ENCODE results near the gene HMBS. TPM values are rescaled to one million over a fixed set of nuclear protein-coding genes. Genes with fewer than 3 reads are reported as not detected.
"Not testable (repeated sequence)": the region's sequence is repeated elsewhere in the genome, so short reads cannot be mapped to it uniquely, and the experiment has no call there.

The HMBS gene
- total RNA-seq, 1 experiment from 2014 or later = 94.9 TPM

GRCh38 chr11:119130662-119131061 lies 46.0 kb downstream of the HMBS start:
- Mint-ChIP-seq H3K36me3 (ENCODE audit: insufficient read depth, unreplicated experiment) (peaks cover 60% of the 10 kb centered on the region), H3K9me3 (ENCODE audit: unreplicated experiment) (no peaks in the 10 kb centered on the region), H3K4me1 (ENCODE audit: low read depth, unreplicated experiment) (peaks cover 7% of the 10 kb centered on the region), H3K4me3 (ENCODE audit: unreplicated experiment) (no peak overlapping the region), H3K27ac (ENCODE audit: unreplicated experiment) (no peak overlapping the region), H3K27me3 (ENCODE audit: insufficient read depth, unreplicated experiment) (no peaks in the 10 kb centered on the region)
- CTCF ChIA-PET = no interaction called here
- POLR2A ChIA-PET = no interaction called here
- no peaks in the 10 kb centered on the region for H3K27me3 ChIP-seq (replicated peaks; ENCODE audit: control insufficient read depth, insufficient read depth, low read length)
- TF ChIP-seq CTCF (IDR thresholded peaks at IDR 0.05; ENCODE audit: insufficient read depth in 1 of 2, low read depth in 1 of 2, low read length in 1 of 2, severe bottlenecking in 1 of 2, unreplicated experiment in 1 of 2) = no peak
- DNase-seq = no peak
- H3K36me3 ChIP-seq (ENCODE audit: control insufficient read depth, insufficient read depth, low read length) = peaks cover 14% of the 10 kb centered on the region
- no peak overlapping the region for H3K4me3 ChIP-seq (ENCODE audit: low read depth, low read length)
- peaks cover 3% of the 10 kb centered on the region for H3K4me1 ChIP-seq
- no TSS peak for BruUV-seq (replicated peaks)
- no peaks in the 10 kb centered on the region for H3K9me3 ChIP-seq
- intact Hi-C loops (cut with micrococcal nuclease; ENCODE audit: unreplicated experiment) = no loop called here

GRCh38 chr11:119134389-119134978 lies 49.8 kb downstream of the HMBS start:
- peaks cover 35% of the 10 kb centered on the region for H3K36me3 Mint-ChIP-seq (ENCODE audit: insufficient read depth, unreplicated experiment)
- CTCF ChIA-PET = interaction anchor here (0.7 to 0.9 kb wide), 2 partner anchors 13 to 40 kb away, joined by 3 read pairs; partner anchors contain the start of gene HINFP
- no peaks in the 10 kb centered on the region for H3K4me1 Mint-ChIP-seq (ENCODE audit: low read depth, unreplicated experiment)
- no peak overlapping the region for H3K27ac Mint-ChIP-seq (ENCODE audit: unreplicated experiment)
- BruUV-seq (replicated peaks) = no TSS peak
- H3K27me3 Mint-ChIP-seq (ENCODE audit: insufficient read depth, unreplicated experiment) = no peaks in the 10 kb centered on the region
- H3K4me1 ChIP-seq = no peaks in the 10 kb centered on the region
- DNase-seq = peak in 1 of 2 experiments; percentile 47
- POLR2A ChIA-PET = interaction anchor here (1.9 kb wide), 1 partner anchor 13 kb away, joined by 6 read pairs; the partner anchor contains the start of gene HINFP
- no peaks in the 10 kb centered on the region for H3K27me3 ChIP-seq (replicated peaks; ENCODE audit: control insufficient read depth, insufficient read depth, low read length)
- H3K9me3 ChIP-seq = no peaks in the 10 kb centered on the region
- H3K4me3 Mint-ChIP-seq (ENCODE audit: unreplicated experiment) = no peak overlapping the region
- H3K4me3 ChIP-seq (ENCODE audit: low read depth, low read length) = no peak overlapping the region
- peaks cover 11% of the 10 kb centered on the region for H3K36me3 ChIP-seq (ENCODE audit: control insufficient read depth, insufficient read depth, low read length)
- TF ChIP-seq CTCF (IDR thresholded peaks at IDR 0.05; ENCODE audit: insufficient read depth in 1 of 2, low read depth in 1 of 2, low read length in 1 of 2, severe bottlenecking in 1 of 2, unreplicated experiment in 1 of 2) = peak; percentile 74
- no peaks in the 10 kb centered on the region for H3K9me3 Mint-ChIP-seq (ENCODE audit: unreplicated experiment)
- intact Hi-C loops (cut with micrococcal nuclease; ENCODE audit: unreplicated experiment) = no loop called here

- intact Hi-C loops (cut with micrococcal nuclease; ENCODE audit: unreplicated experiment); H3K4me1 ChIP-seq; H3K4me3 ChIP-seq (ENCODE audit: low read depth, low read length); H3K4me3 Mint-ChIP-seq (ENCODE audit: unreplicated experiment); DNase-seq; H3K36me3 ChIP-seq (ENCODE audit: control insufficient read depth, insufficient read depth, low read length); POLR2A ChIA-PET; H3K27ac Mint-ChIP-seq (ENCODE audit: unreplicated experiment); H3K4me1 Mint-ChIP-seq (ENCODE audit: low read depth, unreplicated experiment); H3K9me3 Mint-ChIP-seq (ENCODE audit: unreplicated experiment); H3K27me3 ChIP-seq (replicated peaks; ENCODE audit: control insufficient read depth, insufficient read depth, low read length); H3K36me3 Mint-ChIP-seq (ENCODE audit: insufficient read depth, unreplicated experiment); BruUV-seq (replicated peaks); H3K27me3 Mint-ChIP-seq (ENCODE audit: insufficient read depth, unreplicated experiment); H3K9me3 ChIP-seq: not testable (repeated sequence)
- CTCF ChIA-PET = interaction anchor here (0.6 kb wide), 1 partner anchor 583 kb away, joined by 7 read pairs; no protein-coding TSS in a partner anchor
Observed at GRCh38 chr11:119139276-119139675, 54.6 kb downstream of the HMBS start.

Other genes starting within 250 kb of the HMBS start
- gene CXCR5, start 201.0 kb upstream of the HMBS start, total RNA-seq (2022) = not detected in 2 replicates
- 186 and 203 TPM in 2 replicates for gene BCL9L, start 159.0 kb upstream of the HMBS start, total RNA-seq (2022)
- 1.8 and 3.5 TPM in 2 replicates for gene UPK2, start 128.6 kb upstream of the HMBS start, total RNA-seq (2022)
- gene FOXR1, start 113.1 kb upstream of the HMBS start, total RNA-seq (2022) = not detected in 2 replicates
- gene CENATAC, start 86.7 kb upstream of the HMBS start, total RNA-seq (2022) = 185 and 194 TPM in 2 replicates
- 1,811 and 1,967 TPM in 2 replicates for gene RPS25, start 66.5 kb upstream of the HMBS start, total RNA-seq (2022)
- gene TRAPPC4, start 66.1 kb upstream of the HMBS start, total RNA-seq (2022) = 118 and 126 TPM in 2 replicates
- gene SLC37A4, start 54.0 kb upstream of the HMBS start, total RNA-seq (2022) = 97.8 and 108 TPM in 2 replicates
- 306 and 366 TPM in 2 replicates for gene HYOU1, start 27.7 kb upstream of the HMBS start, total RNA-seq (2022)
- gene VPS11, start 17.1 kb upstream of the HMBS start, total RNA-seq (2022) = 43.2 and 47.7 TPM in 2 replicates
- 117 and 119 TPM in 2 replicates for gene DPAGT1, start 17.0 kb downstream of the HMBS start, total RNA-seq (2022)
- 14.7 and 15.4 TPM in 2 replicates for gene C2CD2L, start 22.5 kb downstream of the HMBS start, total RNA-seq (2022)
- 61.6 and 65.2 TPM in 2 replicates for gene HINFP, start 36.7 kb downstream of the HMBS start, total RNA-seq (2022)
- gene ABCG4, start 64.2 kb downstream of the HMBS start, total RNA-seq (2022) = 0.18 TPM in 1 of 2 replicates, not detected in the other
- gene NLRX1, start 83.8 kb downstream of the HMBS start, total RNA-seq (2022) = 7.2 and 8.0 TPM in 2 replicates
- 9.6 and 10.0 TPM in 2 replicates for gene NHERF4, start 100.6 kb downstream of the HMBS start, total RNA-seq (2022)
- 52.7 and 53.5 TPM in 2 replicates for gene CBL, start 121.5 kb downstream of the HMBS start, total RNA-seq (2022)
- gene MCAM, start 232.2 kb downstream of the HMBS start, total RNA-seq (2022) = 8.3 and 9.8 TPM in 2 replicates
- 85.8 and 92.7 TPM in 2 replicates for gene RNF26, start 249.6 kb downstream of the HMBS start, total RNA-seq (2022)